Ovary (tissue), 9 donors: Measurements from ENCODE around the gene CCL22. TPM values are rescaled to one million over a fixed set of nuclear protein-coding genes. Genes with fewer than 3 reads are reported as not detected.

Experiments used
- DNase-seq, 5 donors: peaks; one replicate each; pipeline ENCODE4 v3.0.0-alpha.2; 2019 to 2020
- H3K27ac ChIP-seq, 2 donors: fragments of 200-600 bp; one replicate each; pipeline versions ENCODE4 v1.5.1 to v1.8.0; 2019 to 2022
- H3K27me3 ChIP-seq: fragments of 200-600 bp; one replicate; pipeline ENCODE4 v1.8.0; 2022
- H3K36me3 ChIP-seq: fragments of 200-600 bp; sonication (generic); one replicate; pipeline ENCODE4 v1.5.1; 2019
- H3K4me1 ChIP-seq: one replicate; pipeline ENCODE4 v1.8.1; 2013; ENCODE audit warnings: mild to moderate bottlenecking, moderate library complexity; ENCODE audit not compliant: insufficient read depth
- H3K4me3 ChIP-seq: fragments of 200-600 bp; sonication (generic); one replicate; pipeline ENCODE4 v1.5.1; 2017
- H3K9me3 ChIP-seq, 2 donors: fragments of 200-600 bp in 1 of 2; sonication (generic) in 1 of 2; one replicate each; pipeline versions ENCODE4 v1.5.1 to v1.8.1; 2013 to 2019; ENCODE audit warnings: mild to moderate bottlenecking in 1 of 2, moderate library complexity in 1 of 2
- CTCF ChIP-seq, 3 donors: fragments of 450-650 bp in 2 of 3; fragments of 200-600 bp in 1 of 3; IDR thresholded peaks; one replicate each; pipeline versions ENCODE4 v1.5.1 to v1.8.0; 2016 to 2022; ENCODE audit warnings: antibody characterized with exemption in 3 of 3, mild to moderate bottlenecking in 1 of 3
- EP300 ChIP-seq: sonication (generic); formaldehyde crosslinking; IDR thresholded peaks from one replicate; pipeline ENCODE4 v1.6.1; 2017; ENCODE audit warnings: antibody characterized with exemption
- POLR2A ChIP-seq: fragments of 450-650 bp; IDR thresholded peaks from one replicate; pipeline ENCODE4 v1.6.1; 2017; ENCODE audit warnings: antibody characterized with exemption, mild to moderate bottlenecking, moderate library complexity
- WGBS, 3 donors: extraction: QIAGEN DNeasy Blood & Tissue Kit in 1 of 3; methylation state at CpG; one replicate each; pipeline versions ENCODE4 v1.1.5 to v1.1.7; 2013 to 2017; 5-methylcytosine and 5-hydroxymethylcytosine counted together
- intact Hi-C, 4 donors: fragments of 100-400 bp; cut with DNase I; formaldehyde crosslinking; loops; one replicate each; pipeline versions ENCODE4 v1.11.0 to v1.15.1; 2022 to 2023
- polyA plus RNA-seq, 2 donors: library from polyadenylated mRNA; stranded (reverse); fragments of 200-250 nt in 1 of 2; fragments of 350-450 nt in 1 of 2; fragmentation: Illumina TruSeq in 1 of 2; extraction: RNeasy Lipid Tissue Mini Kit (QIAGEN cat#74804) in 1 of 2; gene quantifications; one replicate each; pipeline ENCODE4 v1.2.3, GENCODE V29; 2013 to 2014
- total RNA-seq, 7 donors: library from RNA; depleted of rRNA in 2 of 7; stranded (reverse); fragments of >200 nt in 2 of 7; fragmentation: NEBNext Ultra II Directional in 3 of 7; extraction: Animal tissue kit (Norgen Biotek cat#: 25700) in 3 of 7; gene quantifications; one replicate each; pipeline versions ENCODE4 v1.1.0 to v1.2.4, GENCODE V29; 2016 to 2023
- donor health status: DM: no; HTN: no; CAD: no; lungs with moderate emphysema.
- donor health status: DM: no; HTN: no; CAD: no.
- donor health status: Bipolar disorder and iron deficiency.
- donor health status: DM: yes; HTN: yes; CAD: no.
- donor health status: DM: no; HTN: no; CAD: no.
- donor health status: DM: yes; HTN: yes; CAD: no.

CCL22 gene
- total and polyA plus RNA-seq, 9 donors = 0.40 to 0.74 TPM; not detected in 7

- TF ChIP-seq EP300 (no peak), POLR2A (no peak), CTCF (IDR thresholded peaks at IDR 0.05) (no peak)
- H3K36me3 ChIP-seq = no peaks in the 10 kb centered on the region
- H3K27ac ChIP-seq = no peak overlapping the region
- no peak for DNase-seq
- H3K4me1 ChIP-seq = no peaks in the 10 kb centered on the region
- H3K27me3 ChIP-seq = no peaks in the 10 kb centered on the region
- H3K4me3 ChIP-seq = no peak overlapping the region
- intact Hi-C loops = no loop called here
- no peaks in the 10 kb centered on the region for H3K9me3 ChIP-seq
- 52 to 60% (median 53%) methylated on average over 2 of the region's 2 CpGs for WGBS, 3 donors
These were observed 33.8 kb upstream of the CCL22 start for GRCh38 chr16:57324749-57325148.

DNA sequence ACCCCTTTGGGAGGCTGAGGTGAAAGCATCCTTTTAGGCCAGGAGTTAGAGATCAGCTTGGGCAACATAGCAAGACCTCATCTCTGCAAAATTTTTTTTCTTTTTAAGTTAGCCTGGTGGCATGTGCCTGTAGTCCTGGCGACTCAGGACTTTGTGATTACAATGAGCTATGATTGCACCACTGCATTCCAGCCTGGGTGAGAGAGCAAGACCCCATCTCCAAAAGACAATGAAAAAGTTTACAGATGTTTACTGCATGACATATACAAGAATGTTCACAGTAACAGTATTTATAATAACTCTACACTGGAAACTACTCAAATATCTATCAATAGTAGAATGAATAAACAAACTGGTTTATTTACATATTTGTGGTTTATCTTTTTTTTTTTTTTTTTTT, 33.1 kb upstream of the CCL22 start:
- H3K4me1 ChIP-seq = no peaks in the 10 kb centered on the region
- no peak overlapping the region for H3K27ac ChIP-seq
- no peaks in the 10 kb centered on the region for H3K27me3 ChIP-seq
- H3K9me3 ChIP-seq = no peaks in the 10 kb centered on the region
- intact Hi-C loops = no loop called here
- TF ChIP-seq EP300 = no peak
- no peak for TF ChIP-seq POLR2A
- TF ChIP-seq CTCF (IDR thresholded peaks at IDR 0.05) = no peak
- 41 to 54% (median 42%) methylated on average over 1 of the region's 1 CpG for WGBS, 3 donors
- H3K36me3 ChIP-seq = no peaks in the 10 kb centered on the region
- H3K4me3 ChIP-seq = no peak overlapping the region
- no peak for DNase-seq

GRCh38 chr16:57329718-57330327, 28.8 kb upstream of the CCL22 start:
- TF ChIP-seq EP300 (no peak), CTCF (IDR thresholded peaks at IDR 0.05) (no peak), POLR2A (no peak)

GRCh38 chr16:57331355-57331754, 27.2 kb upstream of the CCL22 start:
- intact Hi-C loops = no loop called here
- no peak for TF ChIP-seq CTCF (IDR thresholded peaks at IDR 0.05)
- no peak for TF ChIP-seq EP300
- TF ChIP-seq POLR2A = no peak
- no peaks in the 10 kb centered on the region for H3K36me3 ChIP-seq
- H3K9me3 ChIP-seq = no peaks in the 10 kb centered on the region
- WGBS, 3 donors = 75 to 87% (median 84%) methylated on average over 3 of the region's 3 CpGs
- H3K4me1 ChIP-seq = no peaks in the 10 kb centered on the region
- H3K27me3 ChIP-seq = no peaks in the 10 kb centered on the region
- no peak for DNase-seq
- no peak overlapping the region for H3K27ac ChIP-seq
- no peak overlapping the region for H3K4me3 ChIP-seq

More at GRCh38 chr16:57329718-57330327, 28.8 kb upstream of the CCL22 start:
- Histone ChIP-seq H3K4me1 (no peaks in the 10 kb centered on the region), H3K4me3 (no peak overlapping the region), H3K36me3 (no peaks in the 10 kb centered on the region), H3K9me3 (no peaks in the 10 kb centered on the region), H3K27me3 (no peaks in the 10 kb centered on the region), H3K27ac (no peak overlapping the region)
- no peak for DNase-seq
- 28 to 44% (median 34%) methylated on average over 8 of the region's 8 CpGs for WGBS, 3 donors
- intact Hi-C loops = no loop called here
